NCI-H2107 treated with DMSO at 0.1 percent for 48 hours (cell line): ENCODE measurements around the gene ESRRG.

Experiments
- DNase-seq: peaks from one replicate; lab custom pipeline; 2025; ENCODE audit not compliant: unreplicated experiment; lab: John Stamatoyannopoulos, UW

The ESRRG gene

GRCh38 chr1:216457356-216457755, 265.9 kb downstream of the ESRRG start:
- no peak for DNase-seq

GRCh38 chr1:216456682-216457081, 266.5 kb downstream of the ESRRG start:
- no peak for DNase-seq

- DNase-seq, result no peak
Observed at GRCh38 chr1:216453777-216454176, 269.5 kb downstream of the ESRRG start.
